GM18519 (cell line): Measurements from ENCODE around the gene ACTN1.

Experiments used
- ATAC-seq: cut with Tn5 transposase; IDR thresholded peaks from one replicate; pipeline ENCODE4 v1.9.1; 2021; ENCODE audit warnings: mild to moderate bottlenecking, moderate library complexity; ENCODE audit not compliant: unreplicated experiment, low FRiP score

ACTN1 gene

GRCh38 chr14:68952531-68953195 is 26.4 kb downstream of the ACTN1 start:
- ATAC-seq = no peak

GRCh38 chr14:68951800-68952530 is 27.1 kb downstream of the ACTN1 start:
- no peak for ATAC-seq

- ATAC-seq = no peak
Measured at GRCh38 chr14:68951035-68951797, 27.9 kb downstream of the ACTN1 start.

- no peak for ATAC-seq
Measured at GRCh38 chr14:68950111-68950510, 29.0 kb downstream of the ACTN1 start.

- ATAC-seq = no peak
Measured at GRCh38 chr14:68949601-68949965, 29.5 kb downstream of the ACTN1 start.

GRCh38 chr14:68948686-68949600 is 30.2 kb downstream of the ACTN1 start:
- ATAC-seq = no peak

GRCh38 chr14:68947802-68948201 is 31.3 kb downstream of the ACTN1 start:
- ATAC-seq = no peak

GRCh38 chr14:68946489-68946822 is 32.6 kb downstream of the ACTN1 start:
- ATAC-seq = no peak

GRCh38 chr14:68945585-68946488 is 33.3 kb downstream of the ACTN1 start:
- ATAC-seq = no peak

- ATAC-seq = no peak
Measured at GRCh38 chr14:68945190-68945584, 33.9 kb downstream of the ACTN1 start.

- no peak for ATAC-seq
Measured at GRCh38 chr14:68944162-68944561, 34.9 kb downstream of the ACTN1 start.

- no peak for ATAC-seq
Measured at GRCh38 chr14:68943107-68943506, 36.0 kb downstream of the ACTN1 start.

- ATAC-seq = no peak
Measured at GRCh38 chr14:68942296-68943035, 36.6 kb downstream of the ACTN1 start.

GRCh38 chr14:68941820-68942219 is 37.3 kb downstream of the ACTN1 start:
- ATAC-seq = no peak

GRCh38 chr14:68940614-68941185 is 38.4 kb downstream of the ACTN1 start:
- ATAC-seq = no peak

GRCh38 chr14:68939893-68940613 is 39.0 kb downstream of the ACTN1 start:
- no peak for ATAC-seq

GRCh38 chr14:68939181-68939892 is 39.8 kb downstream of the ACTN1 start:
- no peak for ATAC-seq
